Occipital lobe (tissue), 2 donors: ENCODE measurements around the gene FFAR1. TPM values are rescaled to one million over a fixed set of nuclear protein-coding genes. Genes with fewer than 3 reads are reported as not detected.

Source experiments
- DNase-seq: peaks from one replicate; lab custom pipeline; 2025; lab: John Stamatoyannopoulos, UW
- total RNA-seq: library from RNA; depleted of rRNA; stranded (reverse); fragments of >200 nt; gene quantifications from one replicate; pipeline ENCODE4 v1.2.3, GENCODE V29; 2014

The FFAR1 gene
- total RNA-seq, 1 donor from 2014 or later, result not detected

- no peak for DNase-seq
Measured at GRCh38 chr19:35314858-35315470, 32.7 kb upstream of the FFAR1 start.

DNA sequence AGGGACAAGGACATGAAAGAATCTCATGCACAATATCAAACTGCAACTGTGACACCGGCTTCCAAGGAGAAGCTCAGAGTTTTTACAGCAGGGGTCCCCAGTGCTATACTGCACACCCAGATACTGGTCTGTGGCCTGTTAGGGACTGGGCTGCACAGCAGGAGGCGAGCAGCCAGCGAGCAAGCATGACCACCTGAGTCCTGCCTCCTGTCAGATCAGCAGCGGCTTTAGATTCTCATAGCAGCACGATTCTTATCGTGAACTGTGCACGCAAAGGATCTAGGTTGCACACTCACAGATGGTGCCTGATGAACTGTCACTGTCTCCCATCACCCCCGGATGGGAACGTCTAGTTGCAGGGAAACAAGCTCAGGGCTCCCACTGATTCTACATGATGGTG, 31.8 kb upstream of the FFAR1 start:
- no peak for DNase-seq

GRCh38 chr19:35316560-35316959, 31.1 kb upstream of the FFAR1 start:
- no peak for DNase-seq

DNA sequence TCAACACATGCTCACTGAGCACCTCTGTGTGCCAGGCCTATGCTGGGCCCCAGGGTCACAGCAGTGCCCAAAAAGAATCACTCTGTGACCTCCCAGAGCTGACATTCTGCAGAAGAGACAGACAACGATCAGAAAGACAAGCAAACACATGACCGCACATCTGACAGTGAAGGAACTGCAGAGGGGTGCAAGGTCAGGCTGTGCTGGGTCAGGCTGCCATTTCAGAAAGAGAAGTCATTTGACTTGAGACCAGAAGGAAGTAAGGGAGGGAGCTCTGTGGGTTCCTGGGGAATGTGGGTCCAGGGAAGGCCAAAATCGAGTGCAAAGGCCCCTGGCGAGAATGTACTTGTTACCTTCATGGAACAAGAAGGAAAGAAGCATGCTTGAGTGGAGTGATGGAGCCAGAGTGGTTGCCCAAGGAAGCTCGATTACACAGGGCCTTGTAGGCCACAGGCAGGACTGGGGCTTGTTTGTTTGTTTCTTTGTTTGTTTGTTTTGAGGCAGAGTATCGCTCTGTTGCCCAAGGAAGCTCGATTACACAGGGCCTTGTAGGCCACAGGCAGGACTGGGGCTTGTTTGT, 30.1 kb upstream of the FFAR1 start:
- DNase-seq, result no peak

GRCh38 chr19:35318679-35319448, 28.8 kb upstream of the FFAR1 start:
- peak; percentile 69 for DNase-seq

DNA sequence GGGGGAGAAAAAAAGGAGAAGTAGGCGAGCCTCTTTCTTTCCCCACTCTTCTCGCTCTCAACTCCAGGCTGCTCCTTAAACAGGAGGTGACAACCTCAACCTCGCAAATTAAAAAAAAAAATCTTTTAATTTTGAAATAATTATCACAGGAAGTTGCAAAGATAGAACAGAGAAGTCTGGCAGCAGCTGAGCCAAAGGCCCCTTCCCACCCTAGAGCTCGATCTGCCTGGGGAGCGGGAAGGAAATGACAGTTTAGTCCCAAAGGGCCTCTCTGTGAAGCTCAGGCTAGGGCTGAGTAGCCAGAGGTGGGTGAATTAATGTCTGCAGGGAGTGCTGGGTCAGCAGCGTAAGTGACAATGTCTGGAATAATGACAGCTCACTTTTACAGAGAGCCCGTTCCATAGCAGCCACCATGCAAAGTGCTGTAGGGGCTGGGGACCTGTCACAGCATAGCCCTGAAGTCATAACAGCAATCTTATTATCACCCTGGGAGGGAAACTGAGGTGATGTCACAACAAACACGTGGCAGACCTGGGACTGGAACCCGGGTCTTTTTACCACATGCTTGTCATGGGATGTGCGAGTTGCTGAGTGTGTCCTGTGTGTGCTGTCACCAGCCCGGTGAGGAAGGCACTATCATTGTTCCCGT, 27.5 kb upstream of the FFAR1 start:
- no peak for DNase-seq

- DNase-seq, result no peak
Measured at GRCh38 chr19:35321291-35321690, 26.4 kb upstream of the FFAR1 start.

- no peak for DNase-seq
Measured at GRCh38 chr19:35322014-35322413, 25.7 kb upstream of the FFAR1 start.

DNA sequence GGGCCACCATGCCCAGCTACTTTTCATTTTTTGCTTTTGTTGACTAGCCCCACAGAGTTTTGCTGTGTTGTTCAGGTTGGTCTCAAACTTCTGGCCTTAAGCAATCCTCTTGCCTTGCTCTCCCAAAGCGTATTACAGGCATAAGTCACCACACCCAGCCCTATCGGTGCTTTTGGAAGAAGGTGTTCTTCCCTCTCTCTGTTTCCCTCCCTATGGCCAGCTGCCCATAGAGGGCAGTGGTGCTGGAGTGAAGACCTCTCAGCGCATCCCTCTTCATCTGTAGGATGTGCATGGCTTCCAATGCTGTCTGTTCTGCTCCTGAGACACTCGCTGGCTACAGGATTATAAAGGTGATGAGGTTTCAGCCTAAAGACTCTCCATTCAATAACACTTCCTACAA, 20.1 kb upstream of the FFAR1 start:
- no peak for DNase-seq

GRCh38 chr19:35328851-35329285, 18.8 kb upstream of the FFAR1 start, which contains the start of gene CD22:
Gene CD22, plus strand, starts transcription at chr19:35329187. Its CDS starts 2,854 bp downstream, at chr19:35332041.
- no peak for DNase-seq

GRCh38 chr19:35329323-35329722, 18.4 kb upstream of the FFAR1 start:
- DNase-seq, result no peak

DNA sequence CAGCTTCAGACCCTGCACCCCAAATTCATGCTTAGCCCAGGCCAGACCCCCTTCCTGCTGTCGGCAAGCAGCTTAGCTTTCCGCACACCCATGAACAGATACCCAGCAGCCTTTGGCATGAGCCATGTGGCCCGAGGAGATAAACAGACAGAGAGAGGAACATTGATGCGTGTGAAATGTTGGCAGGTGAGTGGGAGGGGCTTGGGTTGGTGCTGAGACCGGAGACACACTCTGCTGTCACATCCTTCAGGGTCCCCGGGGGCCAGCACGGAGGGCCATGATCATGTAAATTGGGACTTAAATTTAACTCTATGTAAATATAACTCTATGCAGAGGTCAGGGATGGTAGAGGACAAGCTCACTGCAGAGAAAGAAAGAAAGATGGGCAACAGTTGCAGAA, 17.2 kb upstream of the FFAR1 start:
- no peak for DNase-seq

DNA sequence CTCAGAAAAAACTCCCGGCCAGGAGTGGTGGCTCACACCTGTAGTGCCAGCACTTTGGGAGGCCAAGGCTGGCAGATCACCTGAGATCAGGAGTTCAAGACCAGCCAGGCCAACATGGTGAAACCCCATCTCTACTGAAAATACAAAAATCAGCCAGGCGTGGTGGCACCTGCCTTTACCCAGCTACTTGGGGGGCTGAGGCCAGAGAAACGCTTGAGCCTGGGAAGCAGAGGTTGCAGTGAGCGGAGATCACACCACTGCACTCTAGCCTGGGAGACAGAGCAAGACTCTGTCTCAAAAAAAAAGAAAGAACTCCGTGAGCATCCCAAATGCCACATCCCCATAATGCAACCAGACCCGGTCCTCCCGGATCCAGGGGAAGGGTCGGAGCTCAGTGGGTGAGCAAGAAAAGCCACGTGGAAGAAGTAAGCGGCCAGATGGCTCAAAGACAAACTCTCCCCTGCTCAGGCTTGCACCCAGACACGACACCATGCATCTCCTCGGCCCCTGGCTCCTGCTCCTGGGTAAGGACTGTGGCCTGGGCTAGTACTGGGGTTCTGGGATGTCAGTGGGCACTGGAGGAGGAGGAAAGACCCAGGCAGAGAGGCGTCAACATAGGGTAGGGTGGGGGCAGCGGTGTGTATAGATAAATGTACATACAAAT, 16.0 kb upstream of the FFAR1 start:
- no peak for DNase-seq

DNA sequence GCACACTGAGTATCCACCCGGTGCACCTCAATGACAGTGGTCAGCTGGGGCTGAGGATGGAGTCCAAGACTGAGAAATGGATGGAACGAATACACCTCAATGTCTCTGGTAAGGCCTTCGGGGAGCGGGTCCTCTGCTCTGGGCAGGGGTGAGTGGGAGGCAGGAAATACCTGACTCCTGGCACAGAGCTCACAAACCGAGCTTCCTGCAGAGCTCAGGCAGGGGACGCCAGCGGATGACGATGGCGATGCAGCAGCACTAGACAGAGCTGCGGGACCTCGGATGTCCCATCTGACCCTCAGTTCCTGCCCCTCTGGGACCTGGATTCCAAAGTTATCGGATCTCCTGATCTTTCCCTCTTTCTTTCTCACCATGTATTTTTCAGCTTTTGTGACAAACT, 14.9 kb upstream of the FFAR1 start:
- DNase-seq, result no peak

GRCh38 chr19:35334144-35334753, 13.5 kb upstream of the FFAR1 start:
- no peak for DNase-seq

DNA sequence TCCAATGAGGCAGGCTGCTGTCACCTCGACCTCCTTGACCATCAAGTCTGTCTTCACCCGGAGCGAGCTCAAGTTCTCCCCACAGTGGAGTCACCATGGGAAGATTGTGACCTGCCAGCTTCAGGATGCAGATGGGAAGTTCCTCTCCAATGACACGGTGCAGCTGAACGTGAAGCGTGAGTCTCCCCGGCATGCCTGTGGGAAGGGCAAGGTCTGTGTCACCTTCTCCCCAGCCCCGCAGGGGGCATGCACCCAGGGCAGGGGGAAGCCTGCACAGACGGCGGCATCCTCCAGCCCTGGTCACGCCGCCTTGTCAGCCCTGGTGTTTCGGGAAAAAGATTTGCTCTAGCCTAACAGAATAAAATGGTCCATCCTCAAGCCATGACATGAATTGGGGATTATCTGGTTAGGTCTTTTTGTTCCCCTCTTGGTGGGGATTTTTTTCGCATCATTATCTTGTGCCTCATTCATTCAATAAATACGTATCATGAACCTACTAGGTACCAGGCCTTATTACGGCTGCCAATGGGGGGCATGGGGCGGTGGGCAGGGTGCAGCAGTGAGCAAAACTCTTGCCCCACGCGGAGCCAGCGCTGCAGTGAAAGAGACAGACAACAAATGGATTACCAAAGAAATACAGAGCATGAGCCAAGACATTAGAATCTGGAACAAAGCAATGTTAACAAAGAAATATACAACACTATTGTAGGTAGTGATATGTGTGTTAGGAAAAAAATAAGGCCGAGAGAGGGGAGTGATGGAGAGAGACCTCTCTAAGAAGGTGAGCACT, 11.3 kb upstream of the FFAR1 start:
- DNase-seq, result no peak

- no peak for DNase-seq
Measured at GRCh38 chr19:35337097-35337983, 10.4 kb upstream of the FFAR1 start.

DNA sequence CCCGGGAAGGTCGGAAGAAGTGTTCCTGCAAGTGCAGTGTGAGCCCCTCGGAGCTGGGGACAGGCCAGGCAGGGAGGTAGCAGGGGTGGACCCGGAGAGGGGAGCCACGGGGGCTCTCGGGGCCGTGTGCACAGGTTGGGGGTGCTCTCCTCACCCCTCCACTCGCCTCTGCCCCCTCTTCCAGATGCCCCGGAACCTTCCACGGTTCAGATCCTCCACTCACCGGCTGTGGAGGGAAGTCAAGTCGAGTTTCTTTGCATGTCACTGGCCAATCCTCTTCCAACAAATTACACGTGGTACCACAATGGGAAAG, 9.8 kb upstream of the FFAR1 start:
- DNase-seq, result no peak

DNA sequence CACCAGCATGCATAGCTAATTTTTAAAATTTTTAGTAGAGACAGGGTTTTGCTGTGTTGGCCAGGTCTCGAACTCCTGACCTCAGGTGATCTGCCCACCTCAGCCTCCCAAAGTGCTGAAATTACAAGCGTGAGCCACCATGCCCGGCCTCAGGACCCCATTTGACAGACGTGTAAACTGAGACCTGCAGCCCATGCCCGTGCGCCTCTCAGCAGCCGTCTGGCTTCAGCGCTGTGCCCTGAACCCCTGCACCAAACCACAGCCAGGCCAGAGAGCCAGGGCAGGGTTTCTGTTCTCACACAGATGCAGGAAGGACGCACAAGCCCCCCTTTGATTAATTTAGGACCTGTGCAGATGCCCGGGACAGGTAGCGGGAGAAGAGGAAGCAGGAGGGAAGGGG, 7.3 kb upstream of the FFAR1 start:
- DNase-seq, result no peak

- DNase-seq, result no peak
Measured at GRCh38 chr19:35341006-35341405, 6.7 kb upstream of the FFAR1 start.
